DMS 273 (cell line): ENCODE results near the gene PC.
"Not testable (repeated sequence)": the region's sequence is repeated elsewhere in the genome, so short reads cannot be mapped to it uniquely, and the experiment has no call there.

Experiments
- DNase-seq: peaks from one replicate; lab custom pipeline; 2025; ENCODE audit not compliant: unreplicated experiment; lab: John Stamatoyannopoulos, UW

Gene PC

GRCh38 chr11:66800720-66801428, 157.3 kb downstream of the PC start:
- DNase-seq, result no peak

GRCh38 chr11:66799815-66800214, 158.4 kb downstream of the PC start:
- not testable (repeated sequence) for DNase-seq
